Ascending aorta (tissue), 2 donors: ENCODE results near the gene KCNIP4. TPM values are rescaled to one million over a fixed set of nuclear protein-coding genes. Genes with fewer than 3 reads are reported as not detected.
"Not testable (repeated sequence)": the region's sequence is repeated elsewhere in the genome, so short reads cannot be mapped to it uniquely, and the experiment has no call there.

Experiments used
- DNase-seq, 2 donors: peaks; one replicate each; pipeline ENCODE4 v3.0.0-alpha.2; 2019; ENCODE audit warnings: low spot score in 2 of 2
- H3K27ac ChIP-seq, 2 donors: fragments of 200-600 bp; sonication (generic); one replicate each; pipeline ENCODE4 v1.5.1; 2016 to 2017; ENCODE audit warnings: mild to moderate bottlenecking in 1 of 2
- H3K27me3 ChIP-seq: fragments of 200-600 bp; sonication (generic); one replicate; pipeline ENCODE4 v1.5.1; 2017
- H3K36me3 ChIP-seq, 2 donors: fragments of 200-600 bp; sonication (generic); one replicate each; pipeline ENCODE4 v1.5.1; 2016
- H3K4me1 ChIP-seq, 2 donors: fragments of 200-600 bp; sonication (generic); one replicate each; pipeline ENCODE4 v1.5.1; 2016 to 2017; ENCODE audit warnings: mild to moderate bottlenecking in 1 of 2
- H3K4me3 ChIP-seq, 2 donors: fragments of 200-600 bp; sonication (generic); one replicate each; pipeline ENCODE4 v1.5.1; 2016 to 2017; ENCODE audit warnings: mild to moderate bottlenecking in 1 of 2
- H3K9me3 ChIP-seq, 2 donors: fragments of 200-600 bp; sonication (generic); one replicate each; pipeline ENCODE4 v1.5.1; 2016
- intact Hi-C: fragments of 100-400 bp; cut with DNase I; formaldehyde crosslinking; loops from one replicate; pipeline ENCODE4 v1.15.1; 2023
- total RNA-seq: library from RNA; depleted of rRNA; stranded (reverse); fragments of >200 nt; gene quantifications from one replicate; pipeline ENCODE4 v1.1.0, GENCODE V29; 2016
- TF ChIP-seq, protein P1 (sequence below), 3 experiments: fragments of 200-600 bp in 2 of 3; fragments of 450-650 bp in 1 of 3; sonication (generic) in 2 of 3; IDR thresholded peaks; one replicate each; pipeline ENCODE4 v1.5.1; 2016 to 2019; ENCODE audit warnings: antibody characterized with exemption in 3 of 3, mild to moderate bottlenecking in 1 of 3, moderate library complexity in 1 of 3

The KCNIP4 gene
- total RNA-seq, 1 donor from 2014 or later, result not detected

DNA sequence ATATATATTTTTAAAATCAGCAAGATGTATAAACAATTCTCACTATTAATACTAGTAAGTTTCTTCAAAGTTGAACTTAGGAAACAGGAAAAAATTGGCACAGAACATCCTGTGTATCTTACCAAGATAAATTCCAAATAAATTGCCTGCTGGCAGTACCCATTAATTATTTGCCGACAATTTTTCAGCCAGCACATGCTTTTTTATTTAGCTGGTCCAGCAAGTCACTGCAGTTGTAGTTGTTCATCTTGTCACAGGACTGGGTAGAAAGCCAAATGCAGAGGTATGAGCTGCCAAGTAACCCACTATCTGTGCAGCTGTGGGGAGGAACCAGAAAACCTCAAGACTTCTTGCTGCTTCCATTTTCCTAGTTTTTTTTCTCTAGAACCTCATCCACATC lies 1134.9 kb downstream of the KCNIP4 start:
- no peaks in the 10 kb centered on the region for H3K4me1 ChIP-seq
- TF ChIP-seq, protein P1, sequence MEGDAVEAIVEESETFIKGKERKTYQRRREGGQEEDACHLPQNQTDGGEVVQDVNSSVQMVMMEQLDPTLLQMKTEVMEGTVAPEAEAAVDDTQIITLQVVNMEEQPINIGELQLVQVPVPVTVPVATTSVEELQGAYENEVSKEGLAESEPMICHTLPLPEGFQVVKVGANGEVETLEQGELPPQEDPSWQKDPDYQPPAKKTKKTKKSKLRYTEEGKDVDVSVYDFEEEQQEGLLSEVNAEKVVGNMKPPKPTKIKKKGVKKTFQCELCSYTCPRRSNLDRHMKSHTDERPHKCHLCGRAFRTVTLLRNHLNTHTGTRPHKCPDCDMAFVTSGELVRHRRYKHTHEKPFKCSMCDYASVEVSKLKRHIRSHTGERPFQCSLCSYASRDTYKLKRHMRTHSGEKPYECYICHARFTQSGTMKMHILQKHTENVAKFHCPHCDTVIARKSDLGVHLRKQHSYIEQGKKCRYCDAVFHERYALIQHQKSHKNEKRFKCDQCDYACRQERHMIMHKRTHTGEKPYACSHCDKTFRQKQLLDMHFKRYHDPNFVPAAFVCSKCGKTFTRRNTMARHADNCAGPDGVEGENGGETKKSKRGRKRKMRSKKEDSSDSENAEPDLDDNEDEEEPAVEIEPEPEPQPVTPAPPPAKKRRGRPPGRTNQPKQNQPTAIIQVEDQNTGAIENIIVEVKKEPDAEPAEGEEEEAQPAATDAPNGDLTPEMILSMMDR (IDR thresholded peaks at IDR 0.05), result no peak
- no peaks in the 10 kb centered on the region for H3K36me3 ChIP-seq
- no peaks in the 10 kb centered on the region for H3K27me3 ChIP-seq
- H3K27ac ChIP-seq, result no peak overlapping the region
- H3K4me3 ChIP-seq, result no peak overlapping the region
- no peaks in the 10 kb centered on the region for H3K9me3 ChIP-seq
- intact Hi-C loops, result no loop called here
- no peak for DNase-seq

DNA sequence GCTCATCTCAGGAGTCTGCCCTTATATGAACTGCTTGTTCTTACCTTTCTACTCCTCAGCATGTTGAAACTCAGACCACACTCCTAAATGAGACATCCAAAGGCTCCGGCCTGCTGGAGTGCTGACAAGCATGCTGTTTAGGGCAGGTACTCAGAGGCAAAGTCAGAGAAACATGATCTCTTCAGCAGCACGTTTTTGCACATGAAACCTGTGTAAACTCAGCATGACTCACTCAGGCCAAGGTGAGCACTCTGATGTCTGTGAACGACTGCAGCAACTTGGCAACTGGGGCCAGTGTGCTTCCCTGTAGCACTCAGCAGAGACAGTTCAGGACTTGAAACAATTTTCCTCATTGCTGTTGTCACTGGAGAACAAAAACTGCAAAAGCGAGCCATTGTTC lies 1138.8 kb downstream of the KCNIP4 start:
- intact Hi-C loops, result no loop called here
- TF ChIP-seq, protein P1 (IDR thresholded peaks at IDR 0.05), result no peak
- H3K27me3 ChIP-seq, result no peaks in the 10 kb centered on the region

DNA sequence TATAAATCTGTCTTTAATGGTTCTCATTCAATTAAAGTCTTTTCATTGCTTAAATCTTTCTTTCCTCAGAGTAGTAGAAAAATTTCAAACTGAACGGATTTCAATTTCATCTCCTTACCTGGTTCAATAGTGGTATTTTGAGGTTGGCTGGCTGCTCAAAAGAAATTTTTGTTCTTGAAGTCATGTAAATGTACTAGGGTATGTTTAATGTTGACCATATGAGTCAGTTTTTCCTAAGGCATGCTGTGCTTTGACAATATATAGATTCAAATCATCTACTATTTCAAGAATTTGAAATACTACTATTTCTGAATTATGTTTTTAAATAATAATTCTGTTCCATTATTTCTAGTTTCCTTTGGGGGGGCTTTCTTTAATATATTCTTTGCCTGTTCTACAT lies 1142.9 kb downstream of the KCNIP4 start:
- intact Hi-C loops, result no loop called here
- H3K4me3 ChIP-seq, result no peak overlapping the region
- H3K4me1 ChIP-seq, result no peaks in the 10 kb centered on the region
- H3K27ac ChIP-seq, result no peak overlapping the region
- no peaks in the 10 kb centered on the region for H3K27me3 ChIP-seq
- TF ChIP-seq, protein P1 (IDR thresholded peaks at IDR 0.05), result no peak
- no peaks in the 10 kb centered on the region for H3K36me3 ChIP-seq
- DNase-seq, result no peak
- H3K9me3 ChIP-seq, result peaks cover 0 to 2% of the 10 kb centered on the region in 2 donors

More for the DNA sequence above, 1138.8 kb downstream of the KCNIP4 start:
- DNase-seq, result no peak
- Histone ChIP-seq H3K9me3 (no peaks in the 10 kb centered on the region), H3K27ac (no peak overlapping the region), H3K4me3 (no peak overlapping the region), H3K4me1 (no peaks in the 10 kb centered on the region), H3K36me3 (no peaks in the 10 kb centered on the region)

DNA sequence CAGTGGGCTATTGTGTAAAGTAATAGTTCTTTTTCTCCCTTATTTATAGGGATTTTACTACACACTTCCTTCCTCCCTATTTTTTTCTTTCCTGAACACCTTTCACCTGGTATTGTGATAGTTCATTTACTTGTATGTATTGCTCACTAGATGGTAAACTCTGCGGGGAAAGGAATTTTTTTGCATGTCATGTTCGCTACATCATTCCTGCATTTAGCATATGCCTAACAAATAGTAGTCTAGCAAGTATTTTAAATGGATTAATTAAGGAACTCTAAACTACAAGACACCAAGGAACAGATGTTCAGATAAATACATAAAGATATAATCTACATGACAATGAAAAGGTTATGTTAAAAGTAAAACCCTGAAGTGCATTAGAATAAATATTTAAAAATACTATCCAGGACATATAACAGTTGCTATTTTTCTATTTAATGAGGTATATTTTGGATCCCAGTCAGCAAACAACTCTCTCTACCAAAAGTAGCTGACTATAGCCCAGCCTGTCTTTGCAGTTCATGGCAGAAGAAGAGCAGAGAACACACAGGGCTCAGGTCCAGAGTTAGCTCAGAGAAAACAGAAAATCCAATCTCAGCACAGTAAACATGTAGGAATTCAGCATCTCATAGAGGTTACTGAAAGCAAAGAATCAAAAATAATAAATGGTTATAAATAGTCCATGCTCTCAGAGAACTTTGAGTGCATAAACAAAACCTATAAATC lies 1160.5 kb downstream of the KCNIP4 start:
- no peaks in the 10 kb centered on the region for H3K4me1 ChIP-seq
- H3K27ac ChIP-seq, result no peak overlapping the region
- H3K9me3 ChIP-seq, result no peaks in the 10 kb centered on the region
- H3K27me3 ChIP-seq, result no peaks in the 10 kb centered on the region
- no peak for DNase-seq
- TF ChIP-seq, protein P1 (IDR thresholded peaks at IDR 0.05), result no peak
- no peaks in the 10 kb centered on the region for H3K36me3 ChIP-seq
- no peak overlapping the region for H3K4me3 ChIP-seq
- intact Hi-C loops, result no loop called here

DNA sequence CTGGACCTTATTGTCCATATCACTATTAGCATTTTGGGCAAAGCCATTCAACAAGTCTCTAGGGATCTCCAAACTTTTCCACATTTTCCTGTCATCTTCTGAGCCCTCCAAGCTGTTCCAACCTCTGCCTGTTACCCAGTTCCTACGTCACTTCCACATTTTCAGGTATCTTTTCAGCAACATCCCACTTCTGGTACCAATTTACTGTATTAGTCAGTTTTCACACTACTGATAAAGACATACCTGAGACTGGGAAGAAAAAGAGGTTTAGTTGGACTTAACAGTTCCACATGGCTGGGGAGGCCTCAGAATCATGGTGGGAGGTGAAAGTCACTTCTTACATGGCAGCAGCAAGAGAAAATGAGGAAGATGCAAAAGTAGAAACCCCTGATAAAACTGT lies 1165.4 kb downstream of the KCNIP4 start:
- H3K27me3 ChIP-seq, H3K27ac ChIP-seq, DNase-seq, H3K4me1 ChIP-seq, intact Hi-C loops, H3K36me3 ChIP-seq, H3K4me3 ChIP-seq, H3K9me3 ChIP-seq: not testable (repeated sequence)

DNA sequence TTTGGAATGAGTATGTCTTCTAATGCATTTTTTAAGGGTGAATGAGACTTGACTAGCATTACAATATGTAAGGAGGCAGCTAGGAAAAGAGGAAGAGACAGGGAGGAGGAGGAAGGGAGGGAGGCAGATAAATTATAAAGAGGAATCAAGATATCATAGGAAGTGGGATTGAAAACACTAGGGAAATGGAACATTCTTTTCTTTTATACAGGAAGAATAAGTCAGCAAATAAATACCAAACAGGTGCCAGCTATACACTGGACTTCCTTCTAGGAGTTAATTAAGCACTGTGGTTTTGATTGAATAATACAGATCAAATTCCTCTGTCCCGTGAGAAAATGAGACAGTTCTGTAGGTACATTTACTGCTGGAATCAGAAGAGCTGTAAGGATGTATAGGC lies 1169.7 kb downstream of the KCNIP4 start:
- no peak overlapping the region for H3K4me3 ChIP-seq
- H3K27me3 ChIP-seq, result no peaks in the 10 kb centered on the region
- no peaks in the 10 kb centered on the region for H3K9me3 ChIP-seq
- H3K36me3 ChIP-seq, result no peaks in the 10 kb centered on the region
- intact Hi-C loops, result no loop called here
- no peak for DNase-seq
- no peak overlapping the region for H3K27ac ChIP-seq
- TF ChIP-seq, protein P1 (IDR thresholded peaks at IDR 0.05), result no peak
- H3K4me1 ChIP-seq, result no peaks in the 10 kb centered on the region
